HFFc6 (cell line): ENCODE data around the gene RBM44. TPM values are rescaled to one million over a fixed set of nuclear protein-coding genes. Genes with fewer than 3 reads are reported as not detected.

ENCODE experiments used
- DNase-seq: peaks from one replicate; pipeline ENCODE4 v3.0.0-alpha.2; 2018
- H3K27ac Mint-ChIP-seq: 2 replicates; pipeline ENCODE4 v1.8.0; 2020; ENCODE audit warnings: mild to moderate bottlenecking, mixed read lengths
- H3K27me3 Mint-ChIP-seq: 2 replicates; pipeline ENCODE4 v1.8.0; 2021; ENCODE audit warnings: mild to moderate bottlenecking, moderate library complexity, mixed read lengths; ENCODE audit not compliant: insufficient read depth
- H3K36me3 Mint-ChIP-seq: 2 replicates; pipeline ENCODE4 v1.8.0; 2021; ENCODE audit warnings: low read depth, mixed read lengths
- H3K4me1 Mint-ChIP-seq: 2 replicates; pipeline ENCODE4 v1.8.0; 2020; ENCODE audit warnings: low read depth, mixed read lengths
- H3K4me3 Mint-ChIP-seq: 2 replicates; pipeline ENCODE4 v1.8.0; 2020; ENCODE audit warnings: mild to moderate bottlenecking, moderate library complexity, mixed read lengths
- H3K9me3 Mint-ChIP-seq: 2 replicates; pipeline ENCODE4 v1.8.0; 2020; ENCODE audit warnings: mild to moderate bottlenecking, mixed read lengths
- total RNA-seq, 6 experiments: library from RNA; stranded (reverse); fragmentation: NEBNext Ultra II Directional; extraction: Animal tissue kit (Norgen Biotek cat#: 25700); gene quantifications; 2 replicates in 1 of 6; 3 replicates in 5 of 6; pipeline ENCODE4 v1.2.3, GENCODE V29; 2021
- TF ChIP-seq, protein P1 (sequence below): fragments of 200-600 bp; sonication (generic); IDR thresholded peaks from 2 replicates; pipeline ENCODE4 v1.5.0; 2021; ENCODE audit warnings: antibody characterized with exemption, mild to moderate bottlenecking

RBM44 gene
- total RNA-seq, 6 experiments from 2014 or later, result 0.07 to 0.10 (median 0.09) TPM; not detected in 1

DNA sequence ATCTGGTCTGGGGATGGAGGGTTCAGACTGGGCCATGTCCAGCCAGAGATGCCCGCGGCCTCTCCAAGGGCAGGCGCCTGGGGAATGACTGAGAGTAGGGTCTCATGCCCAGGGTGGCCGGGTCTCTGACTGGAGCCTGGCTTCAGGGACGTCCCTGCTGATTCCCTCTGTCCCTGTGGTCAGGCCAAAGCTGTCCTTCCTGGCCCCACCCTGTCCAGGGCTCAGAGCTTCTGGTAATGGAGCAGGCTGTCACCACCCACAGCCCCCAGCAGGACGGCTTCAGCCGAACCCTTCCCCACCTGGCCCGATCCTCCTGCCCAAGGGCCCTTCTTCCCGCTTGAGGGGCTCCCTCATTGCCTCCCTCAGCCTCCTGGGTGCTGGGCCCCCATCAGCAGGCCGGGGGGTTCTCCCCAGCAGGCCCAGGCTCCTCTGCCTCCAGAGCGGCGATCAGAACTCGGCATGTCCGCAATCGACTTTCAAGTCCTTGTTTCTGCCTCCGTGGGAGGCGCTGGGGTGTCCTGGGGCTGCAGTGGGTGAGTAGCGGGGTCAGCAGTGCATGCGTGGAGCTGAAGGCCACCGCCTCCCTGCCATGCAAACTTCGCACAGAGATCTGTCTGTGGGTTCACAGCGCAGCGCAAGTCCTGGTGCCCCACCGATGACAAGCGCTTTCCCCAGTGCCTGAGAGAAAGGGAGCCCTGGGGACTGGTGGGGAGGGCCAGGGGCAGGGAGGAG is 79.2 kb downstream of the RBM44 start:
- Mint-ChIP-seq H3K4me1 (peaks cover 27% of the 10 kb centered on the region), H3K27me3 (peaks cover 5% of the 10 kb centered on the region)
- TF ChIP-seq, protein P1, sequence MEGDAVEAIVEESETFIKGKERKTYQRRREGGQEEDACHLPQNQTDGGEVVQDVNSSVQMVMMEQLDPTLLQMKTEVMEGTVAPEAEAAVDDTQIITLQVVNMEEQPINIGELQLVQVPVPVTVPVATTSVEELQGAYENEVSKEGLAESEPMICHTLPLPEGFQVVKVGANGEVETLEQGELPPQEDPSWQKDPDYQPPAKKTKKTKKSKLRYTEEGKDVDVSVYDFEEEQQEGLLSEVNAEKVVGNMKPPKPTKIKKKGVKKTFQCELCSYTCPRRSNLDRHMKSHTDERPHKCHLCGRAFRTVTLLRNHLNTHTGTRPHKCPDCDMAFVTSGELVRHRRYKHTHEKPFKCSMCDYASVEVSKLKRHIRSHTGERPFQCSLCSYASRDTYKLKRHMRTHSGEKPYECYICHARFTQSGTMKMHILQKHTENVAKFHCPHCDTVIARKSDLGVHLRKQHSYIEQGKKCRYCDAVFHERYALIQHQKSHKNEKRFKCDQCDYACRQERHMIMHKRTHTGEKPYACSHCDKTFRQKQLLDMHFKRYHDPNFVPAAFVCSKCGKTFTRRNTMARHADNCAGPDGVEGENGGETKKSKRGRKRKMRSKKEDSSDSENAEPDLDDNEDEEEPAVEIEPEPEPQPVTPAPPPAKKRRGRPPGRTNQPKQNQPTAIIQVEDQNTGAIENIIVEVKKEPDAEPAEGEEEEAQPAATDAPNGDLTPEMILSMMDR, result no peak

GRCh38 chr2:237878321-237879057 is 79.9 kb downstream of the RBM44 start:
- Mint-ChIP-seq H3K27me3 (peaks cover 5% of the 10 kb centered on the region), H3K4me1 (peaks cover 25% of the 10 kb centered on the region), H3K27ac (no peak overlapping the region), H3K4me3 (no peak overlapping the region), H3K36me3 (no peaks in the 10 kb centered on the region), H3K9me3 (no peaks in the 10 kb centered on the region)
- DNase-seq, result no peak
- TF ChIP-seq, protein P1, result no peak

More for the DNA sequence above, 79.2 kb downstream of the RBM44 start:
- no peak overlapping the region for H3K4me3 Mint-ChIP-seq
- H3K9me3 Mint-ChIP-seq, result no peaks in the 10 kb centered on the region
- no peak overlapping the region for H3K27ac Mint-ChIP-seq
- no peaks in the 10 kb centered on the region for H3K36me3 Mint-ChIP-seq
- DNase-seq, result no peak

GRCh38 chr2:237879058-237879430 is 80.5 kb downstream of the RBM44 start:
- Mint-ChIP-seq H3K36me3 (no peaks in the 10 kb centered on the region), H3K27ac (no peak overlapping the region), H3K9me3 (no peaks in the 10 kb centered on the region), H3K4me1 (peaks cover 19% of the 10 kb centered on the region), H3K27me3 (peaks cover 5% of the 10 kb centered on the region), H3K4me3 (no peak overlapping the region)
- TF ChIP-seq, protein P1, result no peak
- peak; percentile 18 for DNase-seq

DNA sequence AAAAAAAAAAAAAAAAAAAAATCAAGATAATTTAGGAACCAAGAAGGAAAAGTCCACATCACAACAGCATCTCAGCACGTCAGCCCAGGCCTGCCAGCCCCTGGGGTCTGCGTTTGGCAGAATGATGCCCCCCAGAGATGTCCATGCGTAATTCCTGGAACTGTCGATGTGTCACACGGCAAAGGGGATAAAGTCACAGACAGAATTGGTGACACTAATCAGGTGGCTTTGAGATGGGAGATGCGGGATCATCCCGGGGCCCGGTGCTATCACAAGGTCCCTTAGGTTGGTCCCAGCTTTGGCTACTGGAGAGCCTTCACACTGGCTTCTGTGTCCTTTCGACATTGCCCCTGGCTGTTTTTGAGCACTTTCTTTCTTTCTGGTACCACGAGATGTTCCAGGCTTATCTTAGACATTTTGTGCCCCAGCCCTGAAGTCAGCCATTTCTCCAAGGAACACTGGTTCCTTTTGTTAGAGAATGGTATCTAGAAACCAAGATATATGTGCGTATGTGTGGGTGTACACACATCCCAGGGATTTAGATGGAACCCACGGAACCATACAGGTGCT is 81.5 kb downstream of the RBM44 start:
- no peak overlapping the region for H3K27ac Mint-ChIP-seq
- TF ChIP-seq, protein P1, result no peak
- H3K4me3 Mint-ChIP-seq, result no peak overlapping the region
- H3K27me3 Mint-ChIP-seq, result peaks cover 5% of the 10 kb centered on the region
- H3K4me1 Mint-ChIP-seq, result peaks cover 10% of the 10 kb centered on the region
- H3K9me3 Mint-ChIP-seq, result no peaks in the 10 kb centered on the region
- no peak for DNase-seq
- no peaks in the 10 kb centered on the region for H3K36me3 Mint-ChIP-seq

GRCh38 chr2:237882510-237883481 is 84.2 kb downstream of the RBM44 start:
- TF ChIP-seq, protein P1, result no peak
- Mint-ChIP-seq H3K9me3 (no peaks in the 10 kb centered on the region), H3K27ac (no peak overlapping the region), H3K36me3 (no peaks in the 10 kb centered on the region), H3K4me3 (no peak overlapping the region), H3K4me1 (peaks cover 10% of the 10 kb centered on the region), H3K27me3 (peaks cover 5% of the 10 kb centered on the region)
- DNase-seq, result no peak
